GM18907 (cell line): ENCODE measurements around the gene FEN1.
A peak's percentile ranks its signal among the peaks of the same experiment; 100 is the strongest.

Experiments used
- ATAC-seq: cut with Tn5 transposase; IDR thresholded peaks from one replicate; pipeline ENCODE4 v1.9.1; 2021; ENCODE audit warnings: mild to moderate bottlenecking, moderate library complexity; ENCODE audit not compliant: unreplicated experiment

The FEN1 gene

DNA sequence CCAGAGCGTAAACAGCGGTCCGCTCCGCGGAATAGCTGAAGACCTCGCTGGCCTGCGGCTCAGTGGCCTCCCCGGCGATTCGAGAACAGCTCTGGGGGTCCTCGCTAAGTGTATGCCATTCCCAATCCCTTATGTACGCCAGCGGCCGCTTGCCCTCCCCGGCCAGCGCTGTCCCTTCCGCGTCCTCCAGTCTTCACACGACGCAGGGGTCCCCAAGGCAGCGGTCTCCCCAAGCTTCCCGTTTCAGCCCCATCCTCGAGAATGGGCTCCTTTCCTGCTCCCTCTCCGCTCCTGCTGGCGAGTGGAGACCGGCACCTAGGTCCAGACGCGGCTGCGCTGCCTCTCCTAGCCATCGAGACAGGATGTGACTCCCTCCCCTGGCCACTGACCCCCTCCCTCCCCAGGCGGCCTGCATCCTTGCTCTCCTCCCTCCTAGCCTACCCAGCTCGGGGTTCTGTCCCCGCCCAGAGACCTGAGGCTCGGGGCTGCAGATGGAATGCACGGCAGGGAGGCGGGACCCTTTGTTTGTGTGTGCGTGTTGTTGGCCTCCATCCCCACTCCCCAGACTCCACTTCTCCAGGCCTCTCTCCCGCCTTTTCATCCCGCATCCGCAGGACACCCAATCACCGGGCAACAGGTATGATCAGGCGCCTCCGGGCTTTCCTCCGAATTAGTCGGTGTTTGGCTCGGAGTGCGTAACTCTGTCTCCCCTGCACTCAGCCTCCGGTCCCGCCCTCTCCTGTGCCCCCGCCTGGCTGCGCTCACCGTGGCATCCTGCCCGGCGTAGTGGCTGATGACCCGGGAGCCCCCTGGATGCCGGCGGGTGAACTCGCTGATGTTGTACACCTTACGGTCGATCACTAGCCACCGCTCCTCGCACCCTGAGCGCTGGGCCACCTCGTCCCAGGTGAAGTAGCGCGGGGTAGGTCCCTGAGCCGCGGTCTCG is 23.4 kb downstream of the FEN1 start:
- peak; percentile 34 for ATAC-seq

DNA sequence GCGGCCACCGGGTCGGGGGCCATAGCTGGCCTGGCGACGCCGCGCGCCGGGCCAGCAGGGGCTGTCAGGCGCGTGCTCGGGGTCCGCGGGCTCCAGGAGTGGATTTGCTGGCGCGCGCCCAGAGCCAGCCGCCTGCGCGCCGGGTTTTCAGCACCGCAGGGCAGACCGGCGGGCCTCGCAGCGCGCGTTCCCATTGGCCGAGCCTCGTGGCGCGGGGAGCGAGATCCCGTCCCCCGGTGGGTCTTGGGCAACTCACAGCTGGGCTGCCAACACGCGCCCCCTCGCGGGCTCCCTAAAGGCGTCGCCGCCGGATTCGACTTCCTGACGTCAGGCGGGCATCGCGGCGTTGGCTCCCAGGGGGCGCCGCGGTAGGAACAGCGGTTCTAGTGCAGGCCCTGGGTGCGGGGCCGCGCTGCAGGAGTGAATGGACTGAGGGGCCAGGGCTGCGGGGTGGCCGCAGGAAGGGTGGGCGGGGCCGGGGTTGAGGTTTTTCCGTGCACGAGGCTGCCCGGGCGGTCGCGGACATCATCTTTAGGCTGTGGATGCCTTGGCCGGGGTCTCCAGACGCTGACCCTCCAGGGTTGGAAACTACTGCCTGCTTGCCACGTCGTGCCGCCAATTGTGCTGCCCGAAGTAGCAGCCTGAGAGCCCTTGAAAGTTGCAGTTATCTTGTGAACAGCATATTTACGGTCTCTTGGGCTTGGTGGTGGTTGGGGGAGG is 24.2 kb downstream of the FEN1 start, which contains the start of gene FADS1:
Gene FADS1, minus strand, starts transcription at position 268 of the 720 bp plus-strand sequence. Its CDS starts 74 bp downstream, at position 194.
- peak; percentile 56 for ATAC-seq

DNA sequence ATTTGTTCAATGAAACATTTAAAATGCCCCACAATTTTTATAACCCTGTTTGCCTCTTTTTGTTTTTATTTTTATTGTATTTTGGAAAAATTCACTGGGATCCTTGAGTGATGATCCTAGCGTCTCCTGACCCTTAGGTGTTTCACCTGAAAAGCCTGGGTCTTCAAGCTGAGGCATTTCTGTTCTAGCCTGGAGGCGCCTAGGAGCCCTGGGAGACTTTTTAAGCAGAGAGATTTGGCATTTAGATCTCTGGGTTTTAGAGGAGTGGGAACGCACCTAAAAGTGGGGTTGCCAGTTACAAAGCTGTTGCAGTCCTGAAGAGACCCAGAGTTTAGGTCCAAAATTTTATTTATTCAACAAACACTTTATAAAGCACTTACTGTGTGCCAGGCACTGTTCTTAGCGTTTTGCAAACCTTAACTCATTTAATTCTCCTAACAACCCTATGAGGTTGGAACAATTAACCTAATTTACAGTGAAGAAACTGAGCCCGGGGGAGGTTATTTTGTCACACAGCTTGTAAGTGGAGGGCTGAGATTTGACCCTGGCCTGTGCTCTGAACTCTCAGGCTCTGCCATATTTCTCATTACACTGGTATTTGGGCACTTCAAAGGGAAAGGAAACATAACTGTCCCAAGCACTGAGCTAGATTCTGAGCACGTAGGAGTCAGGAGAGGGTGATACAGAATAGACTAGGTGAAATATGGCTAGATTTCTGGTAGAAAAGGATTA is 24.9 kb downstream of the FEN1 start:
- no peak for ATAC-seq

DNA sequence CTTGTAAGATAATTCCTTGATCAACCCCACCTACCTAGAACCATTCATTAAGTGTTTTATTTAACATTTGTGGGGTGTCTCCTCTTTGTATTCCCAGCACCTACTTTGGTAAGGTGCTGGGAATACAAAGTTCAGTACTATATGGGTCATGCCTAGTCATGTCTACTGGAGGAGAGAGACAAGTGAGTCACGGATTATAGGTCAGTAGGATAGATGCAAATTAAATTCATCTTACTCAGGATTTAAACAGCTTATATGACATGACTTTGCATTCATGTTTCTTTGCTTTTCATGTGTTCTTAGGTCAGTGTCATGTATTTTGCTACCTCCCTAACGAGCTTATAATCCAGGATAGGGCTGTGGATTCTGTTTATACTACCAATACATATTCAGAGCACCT is 27.5 kb downstream of the FEN1 start:
- ATAC-seq: no peak

DNA sequence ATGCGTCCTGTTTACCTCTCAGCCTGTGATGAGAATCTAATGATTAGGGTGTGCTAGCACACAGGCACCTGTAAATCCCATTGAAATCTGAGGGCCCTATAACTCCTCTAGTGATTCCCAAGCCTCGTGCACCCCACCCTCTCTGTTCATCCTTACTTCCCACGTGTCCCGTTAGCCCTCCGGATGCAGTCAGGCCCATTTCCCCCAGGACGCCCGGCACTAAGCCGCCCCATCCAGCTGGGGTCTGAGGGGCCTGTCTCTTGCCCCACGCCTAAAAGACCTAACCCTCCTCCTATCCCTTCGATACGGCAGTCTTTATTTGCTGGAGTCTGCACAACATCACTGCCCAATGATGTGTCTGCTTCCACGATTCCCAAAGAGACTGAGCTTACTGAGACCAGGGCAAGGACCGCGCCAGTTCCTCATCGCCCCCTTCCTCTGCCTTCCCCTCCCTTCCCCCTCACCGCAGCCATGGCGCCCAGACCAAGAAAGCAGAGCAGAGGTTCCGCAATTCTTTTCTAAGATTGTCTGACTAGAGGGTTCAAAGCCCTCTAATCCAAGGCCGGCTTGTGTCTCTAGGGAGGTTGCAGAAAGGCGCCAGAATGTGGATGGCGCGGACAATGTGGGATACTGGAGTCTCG is 34.3 kb downstream of the FEN1 start:
- no peak for ATAC-seq

DNA sequence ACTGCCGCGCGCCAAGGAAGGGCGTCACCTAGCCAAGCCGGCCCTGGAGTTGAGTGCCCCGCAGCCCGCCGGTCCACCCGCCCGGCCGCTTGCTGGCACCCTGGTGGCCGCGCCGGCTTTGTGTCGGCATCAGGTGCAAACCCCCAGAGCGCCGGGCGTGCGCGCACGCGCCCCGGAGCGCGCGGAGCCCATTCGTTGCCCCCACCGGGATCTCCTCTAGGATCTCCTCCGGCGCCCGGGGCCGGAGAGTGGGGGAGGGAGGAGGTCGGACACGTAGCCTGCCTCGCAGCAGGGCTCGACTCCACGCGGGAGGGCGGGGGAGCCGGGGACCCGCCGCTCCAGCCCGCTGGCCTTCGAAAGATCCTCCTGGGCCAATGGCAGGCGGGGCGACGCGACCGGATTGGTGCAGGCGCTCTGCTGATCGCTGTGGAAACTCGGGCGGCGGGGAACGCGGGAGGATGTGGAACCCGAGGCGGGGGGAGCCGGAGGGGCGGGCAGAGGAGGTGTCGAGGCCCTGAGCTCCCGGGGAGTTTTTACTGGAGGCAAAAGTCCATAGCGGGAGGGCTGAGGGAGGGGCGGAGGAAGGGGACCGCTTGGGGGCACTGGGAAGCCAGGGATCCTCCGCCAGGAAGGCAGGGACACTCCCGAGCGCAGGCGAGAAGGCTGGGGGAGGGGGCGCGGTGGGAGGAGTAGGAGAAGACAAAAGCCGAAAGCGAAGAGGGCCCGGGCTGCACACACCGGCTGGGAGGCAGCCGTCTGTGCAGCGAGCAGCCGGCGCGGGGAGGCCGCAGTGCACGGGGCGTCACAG is 35.1 kb downstream of the FEN1 start, which contains the start of gene FADS2:
Gene FADS2, plus strand, starts transcription at position 730 of the 808 bp plus-strand sequence. CDS start 91 bp downstream, outside the sequence.
- ATAC-seq: peak; percentile 68

DNA sequence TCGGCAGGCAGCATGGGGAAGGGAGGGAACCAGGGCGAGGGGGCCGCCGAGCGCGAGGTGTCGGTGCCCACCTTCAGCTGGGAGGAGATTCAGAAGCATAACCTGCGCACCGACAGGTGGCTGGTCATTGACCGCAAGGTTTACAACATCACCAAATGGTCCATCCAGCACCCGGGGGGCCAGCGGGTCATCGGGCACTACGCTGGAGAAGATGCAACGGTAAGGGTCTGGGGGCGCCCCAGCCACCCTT is 35.6 kb downstream of the FEN1 start:
- ATAC-seq: no peak

DNA sequence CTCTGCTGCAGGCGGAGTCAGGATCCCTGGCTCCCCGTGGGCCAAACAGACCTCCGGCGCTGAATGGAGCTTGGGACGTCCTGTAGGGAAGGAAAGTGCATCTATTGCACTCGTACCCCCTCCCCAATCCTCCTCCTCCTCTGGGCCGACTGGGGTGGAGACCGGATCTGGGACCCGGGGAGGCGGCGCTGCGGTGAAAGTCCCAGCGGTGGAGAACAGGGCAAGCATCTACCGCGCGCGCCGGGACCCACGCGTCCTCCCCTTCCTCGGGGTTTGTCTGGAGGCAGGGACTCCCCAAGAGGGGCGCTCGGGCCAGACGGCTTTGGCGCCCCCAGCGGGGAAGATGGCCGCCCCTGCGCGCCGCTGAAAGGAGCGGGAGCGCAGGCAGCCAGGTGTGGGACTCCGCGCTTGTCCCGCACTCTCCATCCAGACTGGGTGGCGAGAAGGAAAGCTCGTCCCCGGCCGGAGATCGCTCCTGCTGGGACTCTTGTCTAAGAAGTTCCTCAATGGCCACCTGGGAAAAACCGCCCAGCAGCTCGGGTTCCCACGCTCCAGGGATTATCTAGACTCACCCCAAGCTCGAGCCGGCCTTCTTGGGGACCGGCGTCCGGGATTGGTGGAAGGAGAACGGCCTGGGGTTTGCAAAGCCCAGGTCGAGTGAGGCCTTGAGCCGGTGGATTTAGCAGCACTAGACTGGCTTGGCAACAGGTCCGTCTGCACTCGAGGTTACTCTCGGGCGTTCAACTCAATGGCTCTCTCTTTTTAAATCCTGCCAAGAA is 36.1 kb downstream of the FEN1 start:
- peak; percentile 28 for ATAC-seq

DNA sequence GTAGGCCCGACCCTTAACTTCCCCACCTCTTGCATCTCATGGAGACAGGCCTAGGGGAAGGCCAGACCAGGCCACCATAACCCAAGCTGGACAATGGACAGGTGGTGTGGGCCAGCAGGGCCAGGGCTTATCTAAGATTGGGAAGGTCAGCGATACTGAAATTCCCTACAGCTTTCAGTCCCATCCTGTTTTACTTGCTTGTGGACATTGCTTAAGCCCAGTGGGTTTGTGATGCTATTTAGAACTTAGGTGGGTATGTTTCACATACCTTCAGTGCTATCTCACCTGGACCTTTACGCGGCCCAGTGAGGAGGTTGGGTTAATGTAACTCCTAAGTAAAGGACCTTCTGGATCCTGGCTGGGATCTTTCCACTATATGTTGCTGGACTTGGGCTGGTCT is 37.1 kb downstream of the FEN1 start:
- no peak for ATAC-seq

DNA sequence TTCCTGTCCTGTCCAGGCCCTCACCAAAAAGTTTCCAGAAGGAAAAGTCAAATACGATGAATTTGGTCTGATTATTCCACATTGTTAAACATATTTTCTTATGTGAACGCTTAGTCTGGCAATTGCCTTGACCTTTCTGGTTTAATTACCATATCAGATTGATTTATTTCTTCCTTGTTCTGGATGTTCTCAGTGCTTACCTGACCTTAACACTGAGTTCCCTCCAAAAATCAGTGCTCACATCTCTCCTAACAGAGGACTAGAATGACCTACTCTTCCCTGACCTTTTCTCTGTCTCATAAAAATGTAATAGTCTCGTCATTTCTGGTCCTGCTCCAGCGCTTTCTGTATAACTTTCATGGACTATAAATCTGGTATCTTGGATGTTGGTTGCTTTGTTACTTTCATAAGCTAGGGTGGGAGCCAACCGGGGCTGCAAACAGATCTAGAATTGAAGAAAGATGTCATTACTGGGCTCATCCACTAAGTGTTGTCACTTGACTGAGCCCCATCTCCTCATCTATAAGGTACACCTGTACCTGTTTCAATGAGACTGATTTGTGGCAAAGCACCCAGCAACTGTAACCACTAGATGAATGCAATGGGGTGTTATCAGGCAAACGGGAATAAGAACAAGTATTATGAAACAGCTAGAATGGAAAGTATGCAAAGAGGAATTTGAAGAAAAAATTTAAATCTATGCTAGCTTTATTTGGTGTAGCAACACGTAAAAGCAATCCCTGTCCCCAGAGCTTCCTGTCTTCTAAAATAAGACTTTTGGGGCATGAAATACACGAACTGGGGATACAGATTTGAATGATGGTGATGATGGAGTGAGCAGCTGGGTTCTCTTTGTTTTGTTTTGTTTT is 37.8 kb downstream of the FEN1 start:
- ATAC-seq: no peak

DNA sequence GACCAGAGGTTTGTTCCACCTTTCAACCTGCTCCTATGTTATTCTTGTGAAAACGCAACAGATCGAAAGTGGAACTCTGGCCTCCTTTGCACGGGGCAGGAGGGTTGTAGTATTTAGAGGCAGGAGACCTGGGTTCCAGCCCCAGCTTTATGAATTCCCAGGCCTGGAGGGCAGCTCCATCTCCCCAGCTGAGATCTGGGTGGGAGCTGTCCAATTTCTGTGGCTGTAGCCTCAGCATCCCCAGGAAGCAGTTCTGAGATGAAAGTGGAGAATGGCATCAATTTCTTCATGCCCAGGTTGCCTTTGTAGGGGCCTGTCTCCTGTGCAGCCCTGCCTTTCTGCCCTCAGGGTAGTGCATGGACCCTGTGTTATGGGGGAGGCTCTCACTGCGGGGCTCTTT is 39.5 kb downstream of the FEN1 start:
- no peak for ATAC-seq

DNA sequence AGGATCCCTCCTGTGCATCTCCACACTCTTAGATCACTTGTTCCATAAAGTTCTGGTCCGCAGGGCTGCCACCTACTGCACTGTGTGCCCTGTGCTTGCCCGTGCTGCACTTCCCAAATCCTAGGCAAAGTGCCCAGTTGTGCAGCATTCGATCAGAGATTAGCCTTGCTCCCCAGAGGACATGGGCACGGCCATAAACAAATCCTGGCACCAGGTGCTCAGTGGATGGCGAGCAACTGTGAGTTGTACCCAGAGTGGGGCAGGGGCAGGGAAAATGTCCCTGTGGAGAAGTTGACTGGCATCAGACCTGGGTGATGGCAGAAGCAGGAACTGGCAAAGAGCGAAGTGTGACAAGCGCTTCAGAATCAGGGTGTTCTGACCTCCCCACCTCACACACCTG is 40.0 kb downstream of the FEN1 start:
- no peak for ATAC-seq

DNA sequence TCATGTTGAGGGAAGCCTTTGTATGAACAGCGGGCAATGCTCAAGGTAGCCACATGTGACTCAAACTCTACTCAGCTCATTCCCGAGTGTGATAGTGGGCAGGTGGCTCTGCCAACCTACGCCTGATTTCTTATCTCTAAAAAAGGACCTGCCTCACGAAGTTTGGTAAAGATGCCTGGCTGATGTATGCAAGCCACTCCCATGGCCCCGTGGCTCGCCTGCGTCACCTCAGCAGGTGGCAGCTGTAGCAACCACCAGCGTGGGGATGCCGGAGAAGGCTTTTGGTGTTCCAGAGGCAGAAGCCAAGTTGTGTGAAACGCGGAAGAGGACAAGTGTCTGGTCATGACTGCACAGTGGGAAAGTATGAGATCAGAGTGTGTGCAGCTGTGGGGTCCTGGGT is 40.8 kb downstream of the FEN1 start:
- ATAC-seq: no peak

DNA sequence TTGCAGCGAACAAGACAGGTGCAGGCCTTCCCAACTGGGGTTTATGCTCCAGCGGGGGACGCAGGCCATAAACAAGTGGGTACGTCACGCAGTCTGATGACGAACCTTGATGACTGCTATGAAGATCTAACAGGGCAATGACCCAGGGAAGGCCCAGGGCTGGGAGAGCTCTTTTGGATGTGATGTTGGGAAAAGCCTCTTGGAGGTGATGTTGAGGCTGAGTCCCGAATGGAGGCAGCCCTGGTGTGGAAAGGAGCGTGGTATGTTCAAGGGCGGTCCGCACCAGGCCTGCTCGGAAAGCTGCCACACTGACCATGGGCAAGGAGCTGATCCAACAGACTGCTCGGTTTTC is 41.2 kb downstream of the FEN1 start:
- no peak for ATAC-seq

DNA sequence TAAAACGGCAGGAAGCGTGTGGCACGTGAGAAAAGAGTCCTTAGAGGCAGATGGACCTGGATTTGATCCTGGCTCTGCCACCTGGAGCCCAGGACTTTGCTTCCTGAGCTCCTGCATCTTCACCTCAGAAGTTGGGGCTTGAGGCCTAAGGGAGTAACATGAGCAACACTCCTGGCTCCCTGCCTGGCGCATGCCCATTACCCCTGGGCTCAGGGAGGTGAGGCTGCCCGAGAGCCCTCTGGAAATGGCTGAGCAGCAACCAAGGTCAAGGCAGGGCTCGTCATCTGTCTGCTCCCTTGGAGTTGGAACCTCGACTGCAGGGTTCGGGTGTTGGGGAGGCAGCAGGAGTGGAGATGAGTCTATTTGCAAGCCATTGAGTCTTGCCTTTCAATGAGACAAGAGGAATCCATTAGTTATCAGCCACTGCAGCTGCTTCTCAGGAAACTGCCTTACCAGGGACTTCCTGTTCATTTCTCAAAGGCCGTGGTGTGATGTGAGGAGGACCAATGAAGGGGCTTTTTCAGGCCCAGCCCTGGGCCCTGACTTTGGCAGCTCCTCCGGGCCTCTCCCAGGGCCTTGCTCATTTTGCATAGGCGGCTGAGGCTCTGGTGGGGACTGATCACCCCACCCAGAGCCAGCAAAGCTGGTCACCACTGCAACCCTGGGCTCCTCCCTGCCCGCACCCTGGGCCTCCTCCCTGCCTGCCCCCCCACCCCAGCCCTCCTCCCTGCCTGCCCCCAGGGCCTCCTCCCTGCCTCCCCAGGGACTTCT is 41.8 kb downstream of the FEN1 start:
- ATAC-seq: peak; percentile 87

DNA sequence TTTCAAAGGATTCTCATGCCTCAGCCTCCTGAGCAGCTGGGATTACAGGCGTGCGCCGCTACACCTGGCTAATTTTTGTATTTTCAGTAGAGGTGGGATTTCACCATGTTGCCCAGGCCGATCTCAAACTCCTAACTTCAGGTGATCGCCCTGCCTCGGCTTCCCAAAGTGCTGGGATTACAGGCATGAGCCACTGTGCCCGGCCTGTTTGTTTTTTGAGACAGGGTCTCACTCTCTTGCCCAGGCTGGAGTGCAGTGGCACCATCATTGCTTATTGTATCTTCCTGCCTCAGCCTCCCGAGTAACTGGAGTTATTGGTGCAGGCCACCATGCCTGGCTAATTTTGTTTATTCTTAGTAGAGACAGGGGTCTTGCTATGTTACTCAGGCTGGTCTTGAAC is 43.5 kb downstream of the FEN1 start:
- no peak for ATAC-seq

DNA sequence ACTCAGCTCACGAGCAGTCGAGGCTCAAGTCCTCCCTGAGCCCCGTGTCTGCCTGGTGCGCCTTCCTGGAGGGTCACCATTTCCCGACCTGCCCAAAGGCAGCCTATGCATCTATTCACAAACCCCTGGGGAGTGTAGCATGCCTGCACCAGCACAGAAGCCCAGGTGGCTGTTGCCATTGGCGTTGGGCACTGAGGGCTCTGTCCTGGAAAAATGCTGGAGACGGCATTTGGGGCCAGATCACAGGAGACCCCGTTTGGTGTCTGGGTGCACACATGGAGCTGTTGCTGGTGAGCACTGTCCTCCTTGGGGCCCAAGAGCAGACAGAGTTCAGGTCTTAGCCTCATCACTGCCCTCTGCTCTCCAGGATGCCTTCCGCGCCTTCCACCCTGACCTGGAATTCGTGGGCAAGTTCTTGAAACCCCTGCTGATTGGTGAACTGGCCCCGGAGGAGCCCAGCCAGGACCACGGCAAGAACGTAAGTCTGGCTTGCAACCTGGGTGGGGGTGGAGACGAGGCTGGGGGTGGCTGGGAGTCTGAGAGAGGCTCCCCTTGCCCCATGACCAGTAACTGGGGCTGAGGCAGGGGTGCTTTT is 44.8 kb downstream of the FEN1 start:
- no peak for ATAC-seq
